ENCODE measurements around the gene SHISA9.
"Not testable (repeated sequence)": the region's sequence is repeated elsewhere in the genome, so short reads cannot be mapped to it uniquely, and the experiment has no call there.

Gene SHISA9

GRCh38 chr16:12901597-12902461 is at the start of gene SHISA9:
Gene SHISA9 (plus strand): TSS chr16:12901598.
- Histone ChIP-seq H3K36me3 (ENCODE audit: control insufficient read depth, insufficient read depth, low read length) (no peaks in the 10 kb centered on the region), H3K4me3 (ENCODE audit: low read length) (no peak within 1 kb of the TSS), H3K27me3 (ENCODE audit: control insufficient read depth, insufficient read depth, low read length) (peaks cover 49% of the 10 kb centered on the region), H3K9me3 (ENCODE audit: control insufficient read depth, low read length) (no peaks in the 10 kb centered on the region), H3K9ac (ENCODE audit: low read length) (no peak within 1 kb of the TSS), H3K4me1 (ENCODE audit: control insufficient read depth, insufficient read depth, low read length) (no peaks in the 10 kb centered on the region)

- Histone ChIP-seq H3K4me1 (ENCODE audit: control insufficient read depth, insufficient read depth, low read length) (no peaks in the 10 kb centered on the region), H3K9me3 (ENCODE audit: control insufficient read depth, low read length) (no peaks in the 10 kb centered on the region), H3K27me3 (ENCODE audit: control insufficient read depth, insufficient read depth, low read length) (no peaks in the 10 kb centered on the region), H3K4me3 (ENCODE audit: low read length) (no peak overlapping the region), H3K36me3 (ENCODE audit: control insufficient read depth, insufficient read depth, low read length) (no peaks in the 10 kb centered on the region), H3K9ac (ENCODE audit: low read length) (no peak overlapping the region)
Measured at GRCh38 chr16:12853972-12854371, 47.4 kb upstream of the SHISA9 start.

GRCh38 chr16:12857435-12857834 is 44.0 kb upstream of the SHISA9 start:
- not testable (repeated sequence) for H3K4me1 ChIP-seq (ENCODE audit: control insufficient read depth, insufficient read depth, low read length); H3K36me3 ChIP-seq (ENCODE audit: control insufficient read depth, insufficient read depth, low read length); H3K9ac ChIP-seq (ENCODE audit: low read length); H3K4me3 ChIP-seq (ENCODE audit: low read length); H3K9me3 ChIP-seq (ENCODE audit: control insufficient read depth, low read length); H3K27me3 ChIP-seq (ENCODE audit: control insufficient read depth, insufficient read depth, low read length)

GRCh38 chr16:12862327-12862726 is 39.1 kb upstream of the SHISA9 start:
- Histone ChIP-seq H3K9me3 (ENCODE audit: control insufficient read depth, low read length) (no peaks in the 10 kb centered on the region), H3K9ac (ENCODE audit: low read length) (no peak overlapping the region), H3K4me3 (ENCODE audit: low read length) (no peak overlapping the region), H3K36me3 (ENCODE audit: control insufficient read depth, insufficient read depth, low read length) (no peaks in the 10 kb centered on the region), H3K4me1 (ENCODE audit: control insufficient read depth, insufficient read depth, low read length) (no peaks in the 10 kb centered on the region), H3K27me3 (ENCODE audit: control insufficient read depth, insufficient read depth, low read length) (no peaks in the 10 kb centered on the region)

GRCh38 chr16:12862941-12863340 is 38.5 kb upstream of the SHISA9 start:
- H3K4me1 ChIP-seq (ENCODE audit: control insufficient read depth, insufficient read depth, low read length), result no peaks in the 10 kb centered on the region

GRCh38 chr16:12866981-12867551 is 34.3 kb upstream of the SHISA9 start:
- H3K36me3 ChIP-seq (ENCODE audit: control insufficient read depth, insufficient read depth, low read length), result no peaks in the 10 kb centered on the region
- no peak overlapping the region for H3K4me3 ChIP-seq (ENCODE audit: low read length)
- no peaks in the 10 kb centered on the region for H3K27me3 ChIP-seq (ENCODE audit: control insufficient read depth, insufficient read depth, low read length)
- H3K9me3 ChIP-seq (ENCODE audit: control insufficient read depth, low read length), result no peaks in the 10 kb centered on the region
- no peak overlapping the region for H3K9ac ChIP-seq (ENCODE audit: low read length)
- no peaks in the 10 kb centered on the region for H3K4me1 ChIP-seq (ENCODE audit: control insufficient read depth, insufficient read depth, low read length)

More at GRCh38 chr16:12862941-12863340, 38.5 kb upstream of the SHISA9 start:
- no peak overlapping the region for H3K9ac ChIP-seq (ENCODE audit: low read length)
- H3K4me3 ChIP-seq (ENCODE audit: low read length), result no peak overlapping the region
- H3K36me3 ChIP-seq (ENCODE audit: control insufficient read depth, insufficient read depth, low read length), result no peaks in the 10 kb centered on the region
- no peaks in the 10 kb centered on the region for H3K9me3 ChIP-seq (ENCODE audit: control insufficient read depth, low read length)
- no peaks in the 10 kb centered on the region for H3K27me3 ChIP-seq (ENCODE audit: control insufficient read depth, insufficient read depth, low read length)

GRCh38 chr16:12868169-12868568 is 33.2 kb upstream of the SHISA9 start:
- no peaks in the 10 kb centered on the region for H3K4me1 ChIP-seq (ENCODE audit: control insufficient read depth, insufficient read depth, low read length)
- no peak overlapping the region for H3K9ac ChIP-seq (ENCODE audit: low read length)
- no peak overlapping the region for H3K4me3 ChIP-seq (ENCODE audit: low read length)
- no peaks in the 10 kb centered on the region for H3K9me3 ChIP-seq (ENCODE audit: control insufficient read depth, low read length)
- no peaks in the 10 kb centered on the region for H3K27me3 ChIP-seq (ENCODE audit: control insufficient read depth, insufficient read depth, low read length)
- H3K36me3 ChIP-seq (ENCODE audit: control insufficient read depth, insufficient read depth, low read length), result no peaks in the 10 kb centered on the region

- H3K4me3 ChIP-seq (ENCODE audit: low read length), result no peak overlapping the region
- no peaks in the 10 kb centered on the region for H3K9me3 ChIP-seq (ENCODE audit: control insufficient read depth, low read length)
- no peak overlapping the region for H3K9ac ChIP-seq (ENCODE audit: low read length)
- no peaks in the 10 kb centered on the region for H3K36me3 ChIP-seq (ENCODE audit: control insufficient read depth, insufficient read depth, low read length)
- H3K27me3 ChIP-seq (ENCODE audit: control insufficient read depth, insufficient read depth, low read length), result no peaks in the 10 kb centered on the region
- H3K4me1 ChIP-seq (ENCODE audit: control insufficient read depth, insufficient read depth, low read length), result no peaks in the 10 kb centered on the region
Measured at GRCh38 chr16:12868788-12869187, 32.6 kb upstream of the SHISA9 start.

GRCh38 chr16:12869698-12870427 is 31.5 kb upstream of the SHISA9 start:
- Histone ChIP-seq H3K4me3 (ENCODE audit: low read length) (no peak overlapping the region), H3K4me1 (ENCODE audit: control insufficient read depth, insufficient read depth, low read length) (no peaks in the 10 kb centered on the region), H3K9ac (ENCODE audit: low read length) (no peak overlapping the region), H3K27me3 (ENCODE audit: control insufficient read depth, insufficient read depth, low read length) (no peaks in the 10 kb centered on the region), H3K9me3 (ENCODE audit: control insufficient read depth, low read length) (no peaks in the 10 kb centered on the region), H3K36me3 (ENCODE audit: control insufficient read depth, insufficient read depth, low read length) (no peaks in the 10 kb centered on the region)

GRCh38 chr16:12871784-12872183 is 29.6 kb upstream of the SHISA9 start:
- Histone ChIP-seq H3K9me3 (ENCODE audit: control insufficient read depth, low read length) (no peaks in the 10 kb centered on the region), H3K4me3 (ENCODE audit: low read length) (no peak overlapping the region), H3K4me1 (ENCODE audit: control insufficient read depth, insufficient read depth, low read length) (no peaks in the 10 kb centered on the region), H3K9ac (ENCODE audit: low read length) (no peak overlapping the region), H3K36me3 (ENCODE audit: control insufficient read depth, insufficient read depth, low read length) (no peaks in the 10 kb centered on the region), H3K27me3 (ENCODE audit: control insufficient read depth, insufficient read depth, low read length) (no peaks in the 10 kb centered on the region)

GRCh38 chr16:12874186-12874585 is 27.2 kb upstream of the SHISA9 start:
- Histone ChIP-seq H3K9me3 (ENCODE audit: control insufficient read depth, low read length) (no peaks in the 10 kb centered on the region), H3K9ac (ENCODE audit: low read length) (no peak overlapping the region), H3K4me1 (ENCODE audit: control insufficient read depth, insufficient read depth, low read length) (no peaks in the 10 kb centered on the region)

GRCh38 chr16:12876778-12877177 is 24.6 kb upstream of the SHISA9 start:
- no peaks in the 10 kb centered on the region for H3K27me3 ChIP-seq (ENCODE audit: control insufficient read depth, insufficient read depth, low read length)
- no peak overlapping the region for H3K9ac ChIP-seq (ENCODE audit: low read length)
- H3K36me3 ChIP-seq (ENCODE audit: control insufficient read depth, insufficient read depth, low read length), result no peaks in the 10 kb centered on the region
- no peak overlapping the region for H3K4me3 ChIP-seq (ENCODE audit: low read length)
- H3K9me3 ChIP-seq (ENCODE audit: control insufficient read depth, low read length), result no peaks in the 10 kb centered on the region
- H3K4me1 ChIP-seq (ENCODE audit: control insufficient read depth, insufficient read depth, low read length), result no peaks in the 10 kb centered on the region

More at GRCh38 chr16:12874186-12874585, 27.2 kb upstream of the SHISA9 start:
- Histone ChIP-seq H3K36me3 (ENCODE audit: control insufficient read depth, insufficient read depth, low read length) (no peaks in the 10 kb centered on the region), H3K4me3 (ENCODE audit: low read length) (no peak overlapping the region), H3K27me3 (ENCODE audit: control insufficient read depth, insufficient read depth, low read length) (no peaks in the 10 kb centered on the region)

All from mucosa of stomach (tissue), 1 donor.